H9 (cell line): Measurements from ENCODE around the gene FCHSD2. TPM values are rescaled to one million over a fixed set of nuclear protein-coding genes. Genes with fewer than 3 reads are reported as not detected.

Source experiments
- DNase-seq: peaks from one replicate; pipeline ENCODE4 v3.0.0-alpha.2; 2017
- H2AFZ ChIP-seq: one replicate; pipeline ENCODE4 v1.6.1; 2013; ENCODE audit warnings: mild to moderate bottlenecking, low read length, control low read depth, moderate library complexity
- H2AK5ac ChIP-seq: 2 replicates; pipeline ENCODE4 v1.6.1; 2013; ENCODE audit warnings: low read length, control low read depth, mixed read lengths; ENCODE audit not compliant: insufficient read length
- H2BK120ac ChIP-seq: one replicate; pipeline ENCODE4 v1.6.1; 2013; ENCODE audit warnings: low read depth, mild to moderate bottlenecking, low read length, control low read depth, inconsistent platforms; ENCODE audit not compliant: poor library complexity, severe bottlenecking
- H2BK12ac ChIP-seq: 2 replicates; pipeline ENCODE4 v1.6.1; 2013; ENCODE audit warnings: low read length, control low read depth, mixed read lengths, low read depth; ENCODE audit not compliant: insufficient read length
- H2BK15ac ChIP-seq: 2 replicates; pipeline ENCODE4 v1.6.1; 2013; ENCODE audit warnings: low read depth, low read length, control low read depth
- H2BK20ac ChIP-seq: one replicate; pipeline ENCODE4 v1.6.1; 2013; ENCODE audit warnings: low read depth, mild to moderate bottlenecking, low read length, control low read depth, inconsistent platforms; ENCODE audit not compliant: poor library complexity, severe bottlenecking
- H2BK5ac ChIP-seq: 2 replicates; pipeline ENCODE4 v1.6.1; 2013; ENCODE audit warnings: low read length, control low read depth, mixed read lengths; ENCODE audit not compliant: insufficient read length
- H3K14ac ChIP-seq: 2 replicates; pipeline ENCODE4 v1.6.1; 2013; ENCODE audit warnings: low read length, control low read depth; ENCODE audit not compliant: insufficient read depth
- H3K18ac ChIP-seq: 2 replicates; pipeline ENCODE4 v1.6.1; 2013; ENCODE audit warnings: low read depth, mild to moderate bottlenecking, mixed read lengths, low read length, control low read depth; ENCODE audit not compliant: insufficient read length
- H3K23ac ChIP-seq: 2 replicates; pipeline ENCODE4 v1.6.1; 2013; ENCODE audit warnings: low read length, control low read depth, mixed read lengths, low read depth; ENCODE audit not compliant: insufficient read length
- H3K23me2 ChIP-seq: 2 replicates; pipeline ENCODE4 v1.6.1; 2013; ENCODE audit warnings: low read depth, mild to moderate bottlenecking, mixed read lengths, low read length, control low read depth; ENCODE audit not compliant: insufficient read length, poor library complexity, severe bottlenecking
- H3K27ac ChIP-seq: 2 replicates; pipeline ENCODE4 v1.5.1; 2013; ENCODE audit warnings: low read length, control low read depth, mixed read lengths, low read depth; ENCODE audit not compliant: insufficient read length
- H3K27me3 ChIP-seq: 2 replicates; pipeline ENCODE4 v1.6.1; 2013; ENCODE audit warnings: low read length, control low read depth, inconsistent platforms; ENCODE audit not compliant: insufficient read depth
- H3K4ac ChIP-seq: 2 replicates; pipeline ENCODE4 v1.6.1; 2013; ENCODE audit warnings: low read depth, mild to moderate bottlenecking, control low read depth, inconsistent platforms, low read length, moderate library complexity
- H3K4me1 ChIP-seq: 2 replicates; pipeline ENCODE4 v1.6.1; 2013; ENCODE audit warnings: low read length, control low read depth, inconsistent platforms; ENCODE audit not compliant: insufficient read depth
- H3K4me2 ChIP-seq: 2 replicates; pipeline ENCODE4 v1.6.1; 2013; ENCODE audit warnings: low read length, control low read depth, mixed read lengths; ENCODE audit not compliant: insufficient read length, insufficient read depth
- H3K56ac ChIP-seq: 2 replicates; pipeline ENCODE4 v1.6.1; 2013; ENCODE audit warnings: low read depth, mild to moderate bottlenecking, mixed read lengths, low read length, control low read depth; ENCODE audit not compliant: insufficient read length
- H3K79me1 ChIP-seq: 2 replicates; pipeline ENCODE4 v1.6.1; 2013; ENCODE audit warnings: low read depth, mild to moderate bottlenecking, moderate library complexity, low read length, control low read depth, inconsistent platforms; ENCODE audit not compliant: insufficient read depth, poor library complexity, severe bottlenecking
- H3K79me2 ChIP-seq: 2 replicates; pipeline ENCODE4 v1.6.1; 2013; ENCODE audit warnings: low read length, control low read depth, inconsistent platforms; ENCODE audit not compliant: insufficient read depth
- H3K9ac ChIP-seq: 2 replicates; pipeline ENCODE4 v1.6.1; 2013; ENCODE audit warnings: low read length, control low read depth, mixed read lengths; ENCODE audit not compliant: insufficient read length; ENCODE audit errors: extremely low read depth
- H3K9me3 ChIP-seq: one replicate; pipeline ENCODE4 v1.6.1; 2013; ENCODE audit warnings: low read depth, low read length, inconsistent platforms; ENCODE audit not compliant: control insufficient read depth
- H3T11ph ChIP-seq: one replicate; pipeline ENCODE4 v1.6.1; 2013; ENCODE audit warnings: mild to moderate bottlenecking, low read length, control low read depth, inconsistent platforms
- H4K20me1 ChIP-seq: one replicate; pipeline ENCODE4 v1.6.1; 2013; ENCODE audit not compliant: control insufficient read depth, insufficient read length, insufficient read depth
- H4K5ac ChIP-seq: 2 replicates; pipeline ENCODE4 v1.6.1; 2013; ENCODE audit warnings: low read depth, mild to moderate bottlenecking, mixed read lengths, low read length, control low read depth; ENCODE audit not compliant: insufficient read length
- H4K8ac ChIP-seq: replicated peaks from 2 replicates; pipeline ENCODE4 v1.6.1; 2013; ENCODE audit warnings: low read length, control low read depth, mixed read lengths, low read depth; ENCODE audit not compliant: insufficient read length
- H4K91ac ChIP-seq: 2 replicates; pipeline ENCODE4 v1.6.1; 2013; ENCODE audit warnings: low read depth, mild to moderate bottlenecking, moderate library complexity, mixed read lengths, low read length, control low read depth; ENCODE audit not compliant: insufficient read length
- H3K27ac Mint-ChIP-seq, 3 experiments: 2 replicates in 2 of 3; 3 replicates in 1 of 3; pipeline ENCODE4 v1.8.0; 2020 to 2021; ENCODE audit warnings: mixed read lengths in 3 of 3, mild to moderate bottlenecking in 1 of 3, moderate library complexity in 1 of 3
- H3K27me3 Mint-ChIP-seq: 2 replicates; pipeline ENCODE4 v1.8.0; 2021; ENCODE audit warnings: low read depth, mild to moderate bottlenecking, moderate library complexity, mixed read lengths
- H3K36me3 Mint-ChIP-seq, 3 experiments: 2 replicates in 2 of 3; 3 replicates in 1 of 3; pipeline ENCODE4 v1.8.0; 2020 to 2021; ENCODE audit warnings: low read depth in 3 of 3, mixed read lengths in 3 of 3; ENCODE audit not compliant: insufficient read depth in 1 of 3
- H3K4me1 Mint-ChIP-seq, 2 experiments: 2 replicates each; pipeline ENCODE4 v1.8.0; 2020; ENCODE audit warnings: mixed read lengths in 2 of 2
- H3K4me3 Mint-ChIP-seq, 2 experiments: 2 replicates in 1 of 2; 3 replicates in 1 of 2; pipeline ENCODE4 v1.8.0; 2020 to 2021; ENCODE audit warnings: mild to moderate bottlenecking in 2 of 2, mixed read lengths in 2 of 2, moderate library complexity in 1 of 2
- H3K9me3 Mint-ChIP-seq, 2 experiments: 2 replicates in 1 of 2; 3 replicates in 1 of 2; pipeline ENCODE4 v1.8.0; 2020; ENCODE audit warnings: mild to moderate bottlenecking in 2 of 2, mixed read lengths in 2 of 2, moderate library complexity in 1 of 2
- WGBS: extraction: QIAGEN DNeasy Blood & Tissue Kit; methylation state at CpG from one replicate; pipeline ENCODE4 v1.1.7; 2013; ENCODE audit warnings: missing lambda C conversion rate, low lambda C conversion rate, mixed read lengths; ENCODE audit not compliant: insufficient read length; ENCODE audit errors: extremely low coverage; 5-methylcytosine and 5-hydroxymethylcytosine counted together
- total RNA-seq: library from RNA; stranded (reverse); gene quantifications from 2 replicates; pipeline ENCODE4 v1.2.1, GENCODE V29; 2021
- TF ChIP-seq, protein P1 (sequence below): fragments of 200-600 bp; sonication (generic); conservative IDR thresholded peaks from 3 replicates; pipeline ENCODE4 v1.8.0; 2021; ENCODE audit warnings: antibody characterized with exemption, mild to moderate bottlenecking

The FCHSD2 gene
- total RNA-seq, 1 experiment from 2014 or later = 17.8 TPM

DNA sequence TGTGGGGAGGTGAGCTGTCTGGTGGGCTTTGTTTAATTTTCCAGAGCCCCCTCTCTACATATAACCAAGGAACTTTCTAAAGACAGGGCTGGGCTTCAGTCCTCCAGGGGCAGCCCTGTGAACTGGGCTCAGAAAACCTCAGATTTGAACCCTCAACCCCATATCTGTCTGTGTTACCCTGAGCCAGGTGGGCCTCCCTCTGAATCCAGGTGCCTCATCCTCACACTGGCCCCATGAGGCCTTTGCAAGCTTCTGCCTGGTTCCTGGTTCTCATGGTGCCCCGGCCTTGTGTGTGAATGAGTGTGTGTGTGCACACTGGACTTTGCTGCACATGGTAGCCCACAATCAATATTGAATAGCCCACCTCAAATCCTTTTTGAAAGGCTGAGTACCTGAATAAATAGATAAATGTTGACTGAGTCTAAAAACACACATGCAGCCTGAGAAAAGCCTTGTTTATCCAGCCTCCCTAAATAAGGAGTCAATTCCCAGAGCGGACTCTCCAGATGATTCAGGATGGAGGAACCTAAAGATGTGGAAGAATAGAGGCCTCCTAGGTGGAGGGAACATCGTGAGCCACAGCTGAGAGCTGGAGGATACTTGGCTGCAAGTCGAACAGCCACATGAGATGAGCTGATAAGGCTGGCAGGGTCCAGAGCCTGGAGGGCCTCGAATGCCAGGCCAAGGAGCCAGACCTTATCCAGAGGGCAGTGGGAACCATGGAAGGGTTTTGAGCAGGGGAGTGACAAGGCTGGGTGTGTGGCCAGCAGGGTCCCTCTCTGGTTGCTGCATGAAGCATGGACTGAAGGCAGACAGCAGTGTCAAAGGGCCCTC lies 47.8 kb upstream of the FCHSD2 start:
- DNase-seq = no peak
- Histone ChIP-seq H3T11ph (no peak overlapping the region), H3K9me3 (no peaks in the 10 kb centered on the region), H3K9ac (no peak overlapping the region), H2BK120ac (no peak overlapping the region), H3K14ac (no peak overlapping the region), H2AFZ (no peak overlapping the region), H3K23ac (no peak overlapping the region), H4K20me1 (no peaks in the 10 kb centered on the region), H3K4ac (no peak overlapping the region), H3K18ac (no peak overlapping the region), H2BK20ac (no peak overlapping the region), H4K5ac (no peak overlapping the region), H3K79me1 (no peaks in the 10 kb centered on the region), H2BK15ac (no peak overlapping the region), H4K8ac (no peak overlapping the region), H3K27me3 (no peaks in the 10 kb centered on the region), H2BK5ac (no peak overlapping the region), H3K4me2 (no peak overlapping the region), H3K27ac (no peak overlapping the region), H4K91ac (no peak overlapping the region), H2BK12ac (no peak overlapping the region), H3K4me1 (no peaks in the 10 kb centered on the region), H3K23me2 (no peaks in the 10 kb centered on the region), H3K79me2 (no peaks in the 10 kb centered on the region), H2AK5ac (no peak overlapping the region), H3K56ac (no peak overlapping the region)
- TF ChIP-seq, protein P1, sequence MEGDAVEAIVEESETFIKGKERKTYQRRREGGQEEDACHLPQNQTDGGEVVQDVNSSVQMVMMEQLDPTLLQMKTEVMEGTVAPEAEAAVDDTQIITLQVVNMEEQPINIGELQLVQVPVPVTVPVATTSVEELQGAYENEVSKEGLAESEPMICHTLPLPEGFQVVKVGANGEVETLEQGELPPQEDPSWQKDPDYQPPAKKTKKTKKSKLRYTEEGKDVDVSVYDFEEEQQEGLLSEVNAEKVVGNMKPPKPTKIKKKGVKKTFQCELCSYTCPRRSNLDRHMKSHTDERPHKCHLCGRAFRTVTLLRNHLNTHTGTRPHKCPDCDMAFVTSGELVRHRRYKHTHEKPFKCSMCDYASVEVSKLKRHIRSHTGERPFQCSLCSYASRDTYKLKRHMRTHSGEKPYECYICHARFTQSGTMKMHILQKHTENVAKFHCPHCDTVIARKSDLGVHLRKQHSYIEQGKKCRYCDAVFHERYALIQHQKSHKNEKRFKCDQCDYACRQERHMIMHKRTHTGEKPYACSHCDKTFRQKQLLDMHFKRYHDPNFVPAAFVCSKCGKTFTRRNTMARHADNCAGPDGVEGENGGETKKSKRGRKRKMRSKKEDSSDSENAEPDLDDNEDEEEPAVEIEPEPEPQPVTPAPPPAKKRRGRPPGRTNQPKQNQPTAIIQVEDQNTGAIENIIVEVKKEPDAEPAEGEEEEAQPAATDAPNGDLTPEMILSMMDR = no peak
- Mint-ChIP-seq H3K27ac (no peak overlapping the region), H3K36me3 (no peaks in the 10 kb centered on the region), H3K27me3 (peaks cover 1% of the 10 kb centered on the region), H3K4me1 (peaks cover 12 to 13% of the 10 kb centered on the region in 2 experiments), H3K9me3 (no peaks in the 10 kb centered on the region), H3K4me3 (no peak overlapping the region)
- WGBS = no CpG with 5 or more reads among the region's 5 CpGs
